Measurements from ENCODE around the gene CRYGN.

GRCh38 chr7:151451626-151452571 is 12.0 kb upstream of the CRYGN start:
- TF ChIP-seq CTCF (IDR thresholded peaks at IDR 0.05) = no peak
- no peak for TF ChIP-seq POLR2A (IDR thresholded peaks at IDR 0.05)
